Uterus (tissue), 4 donors: ENCODE results near the gene NCAPD2. TPM values are rescaled to one million over a fixed set of nuclear protein-coding genes. Genes with fewer than 3 reads are reported as not detected.

Source experiments
- DNase-seq, 2 donors: peaks; one replicate each; pipeline ENCODE4 v3.0.0-alpha.2; 2019 to 2020
- H3K27ac ChIP-seq, 2 donors: fragments of 200-600 bp; sonication (generic); 1 replicate in 1 of 2; 2 replicates in 1 of 2; pipeline ENCODE4 v1.5.1; 2016 to 2018
- H3K27me3 ChIP-seq, 2 donors: fragments of 200-600 bp; sonication (generic); one replicate each; pipeline ENCODE4 v1.5.1; 2018 to 2019; ENCODE audit warnings: control low read depth in 1 of 2
- H3K36me3 ChIP-seq, 2 donors: fragments of 200-600 bp; sonication (generic); one replicate each; pipeline ENCODE4 v1.5.1; 2019; ENCODE audit warnings: control low read depth in 1 of 2
- H3K4me1 ChIP-seq, 2 donors: fragments of 200-600 bp; sonication (generic); one replicate each; pipeline ENCODE4 v1.5.1; 2018 to 2019; ENCODE audit warnings: control low read depth in 1 of 2
- H3K4me3 ChIP-seq, 2 donors: fragments of 200-600 bp; sonication (generic); 1 replicate in 1 of 2; 2 replicates in 1 of 2; pipeline ENCODE4 v1.5.1; 2018 to 2019; ENCODE audit warnings: mild to moderate bottlenecking in 1 of 2
- H3K9me3 ChIP-seq, 2 donors: fragments of 200-600 bp; sonication (generic); one replicate each; pipeline ENCODE4 v1.5.1; 2019; ENCODE audit warnings: control low read depth in 1 of 2
- POLR2A ChIP-seq, 2 donors: fragments of 450-650 bp; IDR thresholded peaks; one replicate each; pipeline ENCODE4 v1.6.1; 2016; ENCODE audit warnings: antibody characterized with exemption in 2 of 2, mild to moderate bottlenecking in 1 of 2, moderate library complexity in 1 of 2
- intact Hi-C: fragments of 100-400 bp; cut with DNase I; formaldehyde crosslinking; loops from one replicate; pipeline ENCODE4 v1.15.1; 2023; ENCODE audit warnings: low total_unique reads
- total RNA-seq, 4 donors: library from RNA; depleted of rRNA in 3 of 4; stranded (reverse); fragments of >200 nt in 3 of 4; gene quantifications; one replicate each; pipeline versions ENCODE4 v1.1.0 to v1.2.4, GENCODE V29; 2014 to 2023
- TF ChIP-seq, protein P1 (sequence below), 4 experiments: fragments of 200-600 bp in 2 of 4; fragments of 450-650 bp in 2 of 4; sonication (generic) in 2 of 4; IDR thresholded peaks; one replicate each; pipeline ENCODE4 v1.5.1; 2016 to 2019; ENCODE audit warnings: antibody characterized with exemption in 4 of 4, mild to moderate bottlenecking in 2 of 4, moderate library complexity in 1 of 4
- donor health status: DM: yes; HTN: yes; CAD: no.

The NCAPD2 gene
- total RNA-seq, 4 donors from 2014 or later: 2.8 to 145 (median 19.3) TPM

DNA sequence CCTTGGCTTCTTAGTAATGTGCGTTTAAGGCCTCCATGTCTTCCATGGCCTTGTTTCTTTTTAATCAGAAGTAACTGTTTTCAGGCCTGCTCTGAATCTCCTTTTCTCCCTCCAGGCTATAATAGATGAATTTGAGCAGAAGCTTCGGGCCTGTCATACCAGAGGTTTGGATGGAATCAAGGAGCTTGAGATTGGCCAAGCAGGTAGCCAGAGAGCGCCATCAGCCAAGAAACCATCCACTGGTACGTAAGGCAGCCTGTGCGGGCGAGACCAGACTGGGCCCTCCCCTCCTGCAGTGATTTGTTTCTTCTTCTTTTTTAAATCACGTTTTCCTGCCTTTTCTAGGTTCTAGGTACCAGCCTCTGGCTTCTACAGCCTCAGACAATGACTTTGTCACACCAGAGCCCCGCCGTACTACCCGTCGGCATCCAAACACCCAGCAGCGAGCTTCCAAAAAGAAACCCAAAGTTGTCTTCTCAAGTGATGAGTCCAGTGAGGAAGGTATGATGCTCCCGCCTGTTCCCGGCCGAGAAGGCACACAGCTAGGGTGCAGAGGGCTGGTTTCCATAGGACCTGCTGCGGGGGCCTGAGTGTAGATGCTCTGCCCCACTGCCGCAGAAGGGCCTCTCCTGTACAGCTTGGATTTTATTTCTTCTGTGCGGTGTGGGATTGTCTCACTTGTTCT is 36.8 kb downstream of the NCAPD2 start:
- intact Hi-C loops: loop anchor here (10.0 kb wide), 1 partner anchor 196 kb away; no protein-coding TSS in a partner anchor
- no peak overlapping the region for H3K27ac ChIP-seq
- no peaks in the 10 kb centered on the region for H3K9me3 ChIP-seq
- no peaks in the 10 kb centered on the region for H3K36me3 ChIP-seq
- H3K27me3 ChIP-seq: no peaks in the 10 kb centered on the region
- no peak for TF ChIP-seq POLR2A (IDR thresholded peaks at IDR 0.05)
- TF ChIP-seq, protein P1, sequence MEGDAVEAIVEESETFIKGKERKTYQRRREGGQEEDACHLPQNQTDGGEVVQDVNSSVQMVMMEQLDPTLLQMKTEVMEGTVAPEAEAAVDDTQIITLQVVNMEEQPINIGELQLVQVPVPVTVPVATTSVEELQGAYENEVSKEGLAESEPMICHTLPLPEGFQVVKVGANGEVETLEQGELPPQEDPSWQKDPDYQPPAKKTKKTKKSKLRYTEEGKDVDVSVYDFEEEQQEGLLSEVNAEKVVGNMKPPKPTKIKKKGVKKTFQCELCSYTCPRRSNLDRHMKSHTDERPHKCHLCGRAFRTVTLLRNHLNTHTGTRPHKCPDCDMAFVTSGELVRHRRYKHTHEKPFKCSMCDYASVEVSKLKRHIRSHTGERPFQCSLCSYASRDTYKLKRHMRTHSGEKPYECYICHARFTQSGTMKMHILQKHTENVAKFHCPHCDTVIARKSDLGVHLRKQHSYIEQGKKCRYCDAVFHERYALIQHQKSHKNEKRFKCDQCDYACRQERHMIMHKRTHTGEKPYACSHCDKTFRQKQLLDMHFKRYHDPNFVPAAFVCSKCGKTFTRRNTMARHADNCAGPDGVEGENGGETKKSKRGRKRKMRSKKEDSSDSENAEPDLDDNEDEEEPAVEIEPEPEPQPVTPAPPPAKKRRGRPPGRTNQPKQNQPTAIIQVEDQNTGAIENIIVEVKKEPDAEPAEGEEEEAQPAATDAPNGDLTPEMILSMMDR (IDR thresholded peaks at IDR 0.05): no peak
- no peak overlapping the region for H3K4me3 ChIP-seq
- peaks cover 0 to 13% of the 10 kb centered on the region in 2 donors for H3K4me1 ChIP-seq
- no peak for DNase-seq

DNA sequence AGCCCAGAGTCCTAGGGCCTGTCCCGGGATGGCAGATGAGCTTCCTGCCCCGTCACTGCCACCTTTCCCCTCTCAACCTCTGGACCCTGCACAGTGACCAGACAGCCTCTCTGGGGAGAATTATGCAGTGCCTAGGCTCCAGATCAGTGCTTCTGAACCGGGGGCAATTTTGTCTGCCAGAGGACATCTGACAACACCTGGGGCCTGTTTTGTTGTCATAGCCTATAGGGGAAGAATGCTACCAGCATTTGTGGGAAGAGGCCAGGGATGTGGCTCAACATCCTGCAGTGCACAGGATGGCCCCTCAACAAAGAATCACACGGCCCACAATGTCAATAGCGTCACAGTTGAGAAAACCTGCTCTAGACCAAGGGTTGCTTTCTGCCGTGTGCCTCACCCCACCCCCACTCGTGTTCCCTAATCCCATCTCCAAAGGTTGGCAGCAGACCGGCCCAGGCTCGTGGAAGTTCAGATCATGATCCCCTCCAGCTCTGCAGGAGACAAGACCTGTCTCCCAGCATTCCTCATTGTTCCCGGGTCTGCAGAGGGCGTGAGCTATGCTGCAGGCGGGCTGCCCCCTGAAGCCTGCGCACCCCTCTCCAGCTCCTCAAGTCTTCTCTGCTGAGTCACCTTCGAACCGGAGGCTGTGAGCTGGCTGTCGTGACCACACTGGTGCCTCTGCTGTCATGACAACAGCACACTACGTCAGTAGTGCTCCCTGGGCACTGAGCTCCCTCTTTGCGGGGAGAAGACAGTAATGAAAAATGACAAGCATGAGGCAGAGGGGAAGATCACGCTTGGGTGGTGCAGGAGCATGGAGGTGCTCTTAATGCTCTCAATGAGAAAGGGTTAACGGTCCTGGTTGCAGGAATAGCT is 38.4 kb downstream of the NCAPD2 start:
- no peaks in the 10 kb centered on the region for H3K36me3 ChIP-seq
- H3K4me3 ChIP-seq: no peak overlapping the region

DNA sequence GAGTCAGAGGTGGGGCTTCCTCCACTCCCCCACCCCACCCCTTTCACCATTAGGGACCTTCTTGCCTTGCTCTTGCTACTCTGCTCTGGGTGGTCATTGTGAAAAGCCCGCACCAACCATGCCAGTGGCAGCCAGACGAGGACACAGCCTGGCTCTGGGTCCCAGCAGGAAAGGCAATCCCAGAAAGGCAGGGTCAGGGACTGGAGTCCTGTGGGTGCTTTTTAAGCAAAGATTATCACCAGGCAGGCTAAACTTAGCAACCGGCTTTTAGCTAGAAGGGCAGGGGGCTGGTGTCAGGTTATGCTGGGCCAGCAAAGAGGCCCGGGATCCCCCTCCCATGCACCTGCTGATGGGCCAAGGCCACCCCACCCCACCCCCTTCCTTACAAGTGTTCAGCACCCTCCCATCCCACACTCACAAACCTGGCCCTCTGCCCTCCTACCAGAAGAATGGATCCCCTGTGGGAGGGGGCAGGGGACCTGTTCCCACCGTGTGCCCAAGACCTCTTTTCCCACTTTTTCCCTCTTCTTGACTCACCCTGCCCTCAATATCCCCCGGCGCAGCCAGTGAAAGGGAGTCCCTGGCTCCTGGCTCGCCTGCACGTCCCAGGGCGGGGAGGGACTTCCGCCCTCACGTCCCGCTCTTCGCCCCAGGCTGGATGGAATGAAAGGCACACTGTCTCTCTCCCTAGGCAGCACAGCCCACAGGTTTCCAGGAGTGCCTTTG is 39.2 kb downstream of the NCAPD2 start:
- peak; percentile 53 to 65 for DNase-seq
- Histone ChIP-seq H3K9me3 (no peaks in the 10 kb centered on the region), H3K36me3 (no peaks in the 10 kb centered on the region), H3K4me3 (peak overlapping the region; percentile 77 to 88), H3K27ac (peak overlapping the region; percentile 90 to 94), H3K27me3 (no peaks in the 10 kb centered on the region), H3K4me1 (peaks cover 0 to 19% of the 10 kb centered on the region in 2 donors)
- TF ChIP-seq, protein P1 (IDR thresholded peaks at IDR 0.05): no peak
- TF ChIP-seq POLR2A (IDR thresholded peaks at IDR 0.05): no peak
- intact Hi-C loops: loop anchor here (10.0 kb wide), 1 partner anchor 198 kb away; no protein-coding TSS in a partner anchor

More for the DNA sequence above, 38.4 kb downstream of the NCAPD2 start:
- Histone ChIP-seq H3K27ac (peak overlapping the region; percentile 90 to 94), H3K4me1 (peaks cover 0 to 19% of the 10 kb centered on the region in 2 donors), H3K27me3 (no peaks in the 10 kb centered on the region), H3K9me3 (no peaks in the 10 kb centered on the region)
- peak; percentile 61 to 65 for DNase-seq
- peak in 1 of 2 donors; percentile 31 for TF ChIP-seq POLR2A (IDR thresholded peaks at IDR 0.05)
- TF ChIP-seq, protein P1 (IDR thresholded peaks at IDR 0.05): no peak
- intact Hi-C loops: loop anchor here (10.0 kb wide), 1 partner anchor 197 kb away; no protein-coding TSS in a partner anchor

DNA sequence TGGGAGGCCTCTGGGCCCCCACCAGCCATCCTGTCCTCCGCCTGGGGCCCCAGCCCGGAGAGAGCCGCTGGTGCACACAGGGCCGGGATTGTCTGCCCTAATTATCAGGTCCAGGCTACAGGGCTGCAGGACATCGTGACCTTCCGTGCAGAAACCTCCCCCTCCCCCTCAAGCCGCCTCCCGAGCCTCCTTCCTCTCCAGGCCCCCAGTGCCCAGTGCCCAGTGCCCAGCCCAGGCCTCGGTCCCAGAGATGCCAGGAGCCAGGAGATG is 39.7 kb downstream of the NCAPD2 start:
- H3K27ac ChIP-seq: peak overlapping the region; percentile 90 to 94
- H3K4me3 ChIP-seq: peak overlapping the region; percentile 77 to 88
- intact Hi-C loops: loop anchor here (10.0 kb wide), 1 partner anchor 199 kb away; no protein-coding TSS in a partner anchor
- H3K27me3 ChIP-seq: no peaks in the 10 kb centered on the region
- peaks cover 0 to 19% of the 10 kb centered on the region in 2 donors for H3K4me1 ChIP-seq
- TF ChIP-seq POLR2A (IDR thresholded peaks at IDR 0.05): peak in 1 of 2 donors; percentile 11
- TF ChIP-seq, protein P1 (IDR thresholded peaks at IDR 0.05): no peak
- no peaks in the 10 kb centered on the region for H3K36me3 ChIP-seq
- no peak for DNase-seq
- no peaks in the 10 kb centered on the region for H3K9me3 ChIP-seq
